CD4-positive, alpha-beta T cell treated with Interleukin-21 for 1 hour (primary cell): ENCODE measurements around the gene ZBTB20.
"Not testable (repeated sequence)": the region's sequence is repeated elsewhere in the genome, so short reads cannot be mapped to it uniquely, and the experiment has no call there.

Experiments
- DNase-seq: peaks from one replicate; pipeline ENCODE4 v3.0.0-alpha.2; 2020

Gene ZBTB20

DNA sequence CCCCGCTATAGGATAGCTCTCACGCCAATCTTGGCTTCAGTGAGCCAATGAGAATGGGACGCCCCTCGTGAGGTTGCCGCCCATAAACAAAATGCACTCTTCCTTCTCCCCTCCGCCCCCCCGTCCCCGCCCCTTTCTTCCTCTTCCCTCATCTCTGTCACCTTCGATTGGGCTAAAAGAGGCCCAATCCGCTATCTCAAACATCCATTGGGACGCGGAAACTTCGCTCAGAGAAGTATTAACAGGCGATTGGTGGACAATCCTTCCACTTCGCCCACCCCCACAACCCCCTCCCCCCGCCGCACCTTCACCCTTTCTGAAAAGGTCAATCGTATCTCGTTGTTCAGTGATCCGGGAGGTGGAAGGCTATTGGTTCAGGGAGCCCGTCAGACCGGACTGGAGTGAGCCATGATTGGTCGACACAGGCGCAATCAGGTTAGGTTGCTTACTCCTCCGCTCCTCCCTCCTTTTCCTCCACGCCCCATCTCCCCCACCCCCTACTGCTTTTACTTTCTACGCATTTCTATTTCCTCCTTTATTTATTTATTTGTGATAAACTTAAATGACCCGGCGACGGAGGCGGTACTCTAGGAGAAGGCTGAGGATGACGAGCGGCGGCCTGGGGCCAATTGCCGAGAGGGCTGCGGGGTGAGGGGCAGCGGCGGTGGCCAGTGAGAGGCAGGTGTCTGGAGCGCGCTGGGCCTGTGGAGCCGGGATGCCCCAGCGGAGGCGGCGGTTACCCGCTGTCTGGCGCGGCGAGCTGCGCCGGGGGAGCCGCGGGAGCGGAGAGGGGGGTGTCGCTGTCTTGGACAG is 447 bp upstream of the ZBTB20 start:
- peak; percentile 100 for DNase-seq

DNA sequence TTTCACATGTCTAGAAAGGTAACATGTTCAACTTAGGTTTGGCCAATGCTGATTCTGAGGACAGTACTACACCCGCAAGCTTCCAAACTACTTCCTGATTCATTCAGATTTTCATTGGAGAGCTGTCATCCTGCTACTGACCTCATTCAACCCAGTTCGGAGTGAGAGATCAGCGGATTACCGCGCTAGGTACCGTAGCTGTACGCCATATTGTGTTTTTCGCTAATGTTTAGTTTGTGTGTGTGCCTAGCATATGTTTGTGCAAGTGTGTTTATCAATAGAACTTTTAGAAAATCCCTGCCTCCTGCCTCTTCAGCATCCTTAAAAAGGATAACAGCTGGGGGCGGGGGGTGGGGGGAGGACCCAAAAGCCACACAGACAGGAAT is 1.1 kb downstream of the ZBTB20 start:
- DNase-seq = peak; percentile 74

DNA sequence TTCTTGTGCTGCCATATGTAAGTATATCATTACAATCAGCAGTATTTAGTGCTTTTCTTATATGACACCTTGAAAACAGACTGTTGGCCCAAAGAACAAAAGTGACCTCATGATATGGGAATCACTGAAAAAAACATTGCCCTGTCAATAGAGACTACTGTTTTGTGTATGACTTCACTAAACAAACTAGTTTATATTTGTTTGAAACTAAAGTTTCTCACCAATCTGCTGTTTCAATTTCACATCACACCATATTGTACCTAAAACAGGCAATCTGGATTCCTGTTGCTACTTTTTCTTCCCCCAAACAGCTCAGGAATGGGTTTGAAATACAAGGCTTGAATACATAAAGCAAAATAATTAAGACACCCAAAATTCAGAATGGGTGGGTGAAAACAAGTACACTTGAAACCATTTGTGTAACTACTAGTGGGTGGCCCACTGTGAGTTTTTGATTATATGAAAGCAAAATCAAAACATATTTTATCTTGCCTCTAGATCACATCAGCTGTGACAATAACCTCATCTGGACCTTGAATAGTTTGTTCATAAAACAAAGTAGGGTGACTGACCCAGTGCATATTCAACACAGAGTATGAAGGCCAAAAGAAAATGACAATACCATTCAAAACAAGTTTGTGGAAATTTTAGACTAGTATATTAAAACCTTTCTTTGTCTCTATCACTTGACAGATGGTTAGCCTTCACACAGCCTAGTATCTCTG is 5.9 kb downstream of the ZBTB20 start:
- no peak for DNase-seq

DNA sequence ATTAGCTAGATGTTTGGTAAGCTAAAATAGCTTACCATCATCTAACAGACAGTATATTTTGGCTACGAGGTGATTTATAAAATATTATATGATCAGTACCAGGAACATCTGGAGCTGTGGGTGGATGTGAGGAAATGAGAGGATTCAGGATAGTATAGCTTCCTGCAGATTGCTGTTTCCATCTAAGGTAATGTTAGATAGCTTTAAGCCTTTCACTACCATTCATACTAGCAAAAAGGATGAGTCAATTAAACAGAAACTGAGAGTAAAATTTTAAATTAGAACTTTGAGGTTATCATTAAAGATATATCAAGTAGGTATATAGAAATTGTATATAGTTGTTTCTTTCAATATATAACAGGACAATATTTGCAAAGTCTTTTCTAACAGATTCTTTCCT is 8.0 kb downstream of the ZBTB20 start:
- DNase-seq = no peak

DNA sequence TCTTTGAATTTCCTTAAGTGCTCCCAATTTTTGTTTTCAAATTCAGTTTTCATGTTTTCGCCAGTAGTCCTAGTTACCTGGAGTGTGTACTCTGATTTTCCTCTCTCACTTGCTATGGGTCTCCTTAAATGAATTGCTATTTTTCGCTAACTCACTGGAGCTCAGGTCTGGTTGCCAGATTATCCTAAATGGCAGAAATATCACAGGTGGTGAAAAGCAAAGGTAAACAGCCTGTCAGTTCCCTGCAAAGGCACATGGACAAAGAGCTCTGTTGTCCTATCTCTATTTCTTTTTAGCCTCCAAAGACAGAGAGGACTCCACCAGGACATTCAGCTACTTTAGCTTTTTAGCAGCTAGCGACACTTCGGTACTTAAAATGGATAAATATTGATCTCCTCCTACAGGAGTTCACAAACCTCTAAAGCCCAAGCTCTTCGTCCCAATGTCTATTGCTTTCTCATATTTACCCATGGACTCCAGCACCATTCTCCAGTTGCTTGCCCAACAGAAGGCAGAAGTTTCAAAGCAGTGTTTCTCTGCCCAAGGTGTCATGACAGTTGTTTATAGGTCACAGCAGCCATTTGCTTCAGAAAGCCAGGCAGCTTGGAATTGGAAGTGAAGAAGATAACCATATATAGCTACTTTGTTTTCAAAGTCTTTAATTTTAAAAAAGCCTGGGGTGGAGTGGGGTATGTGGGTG is 12.3 kb downstream of the ZBTB20 start:
- no peak for DNase-seq

DNA sequence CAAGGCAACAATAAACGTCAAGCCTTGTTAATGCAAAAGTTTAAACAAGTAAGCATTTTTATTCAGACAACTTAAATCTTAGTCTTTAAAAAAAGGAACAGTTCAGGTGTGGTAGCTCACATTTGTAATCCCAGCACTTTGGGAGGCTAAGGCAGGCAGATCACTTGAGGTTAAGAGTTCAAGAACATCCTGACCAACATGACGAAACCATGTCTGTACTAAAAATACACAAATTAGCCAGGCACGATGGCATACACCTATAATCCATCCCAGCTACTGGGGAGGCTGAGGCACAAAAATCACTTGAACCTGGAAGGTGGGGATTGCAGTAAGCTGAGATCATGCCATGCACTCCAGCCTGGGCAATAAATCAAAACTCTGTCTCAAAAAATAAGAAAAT is 19.9 kb downstream of the ZBTB20 start:
- no peak for DNase-seq

DNA sequence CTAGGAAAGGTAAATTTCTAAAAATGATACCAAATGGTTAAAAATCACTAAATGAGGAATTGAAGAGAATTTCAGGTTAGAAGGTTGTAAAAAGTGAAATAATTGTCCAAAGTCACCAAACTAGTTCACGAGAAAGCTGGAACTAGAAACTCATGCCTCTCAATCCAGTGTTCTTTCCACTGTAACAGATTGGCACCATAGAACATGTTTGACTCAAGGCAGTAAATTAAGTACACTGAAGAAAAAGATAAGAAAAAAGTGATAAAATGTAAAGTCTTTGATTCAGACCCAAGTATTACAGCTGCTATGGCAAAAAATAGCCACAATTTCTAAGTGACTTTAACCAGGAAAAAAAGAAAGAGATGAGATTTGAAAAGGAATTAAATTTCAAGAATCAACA is 26.5 kb downstream of the ZBTB20 start:
- no peak for DNase-seq

DNA sequence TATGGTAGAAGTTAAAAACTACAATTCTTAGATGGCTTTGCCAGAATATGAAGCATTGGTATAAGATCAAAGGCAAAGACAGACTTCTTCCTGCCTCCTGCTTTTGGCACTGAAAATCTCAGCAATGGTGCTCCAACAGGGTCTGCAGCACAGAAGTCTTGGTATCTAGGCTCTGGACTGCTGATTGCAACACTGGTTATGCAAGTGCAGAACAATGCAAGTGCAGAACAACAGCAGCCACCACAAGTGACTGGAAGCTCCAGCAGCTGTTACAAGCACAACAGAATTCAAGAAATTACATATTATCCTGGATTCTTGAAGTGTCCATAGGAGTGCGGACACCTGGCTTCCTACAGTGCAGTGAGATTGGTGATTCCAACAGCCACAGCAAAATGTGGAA is 33.7 kb downstream of the ZBTB20 start:
- DNase-seq = no peak

DNA sequence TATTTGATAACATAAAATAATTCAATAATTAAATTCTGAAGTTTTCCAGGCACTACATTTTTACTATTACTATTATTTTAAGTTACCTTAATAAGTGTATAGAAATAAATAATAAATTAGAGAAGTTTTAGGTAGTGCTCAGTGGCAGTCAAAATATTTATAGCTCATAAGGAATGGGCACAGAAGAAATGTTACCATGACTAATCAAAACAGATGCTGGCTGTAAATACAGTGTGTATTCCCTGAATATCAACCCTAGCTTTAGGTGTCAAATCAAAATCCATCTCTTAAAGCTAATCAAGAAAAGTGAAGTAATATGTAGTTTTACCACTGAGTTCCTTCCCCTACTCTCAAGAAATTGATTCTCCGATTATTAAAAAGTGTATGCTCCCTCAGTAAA is 35.5 kb downstream of the ZBTB20 start:
- no peak for DNase-seq

DNA sequence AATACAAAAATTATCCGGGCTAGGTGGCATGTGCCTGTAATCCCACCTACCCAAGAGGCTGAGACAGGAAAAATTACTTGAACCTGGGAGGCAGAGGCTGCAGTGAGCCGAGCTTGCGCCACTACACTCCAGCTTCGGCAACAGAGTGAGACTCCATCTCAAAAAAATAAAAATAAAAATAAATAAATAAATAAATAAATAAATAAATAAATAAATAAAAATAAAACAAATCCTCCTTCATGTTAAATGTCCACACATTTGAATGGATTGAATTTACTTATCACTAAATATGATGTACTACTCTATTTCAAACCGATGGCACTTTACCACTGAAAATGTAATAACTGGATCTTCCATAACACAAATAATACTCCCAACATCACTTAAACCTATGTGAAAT is 36.3 kb downstream of the ZBTB20 start:
- no peak for DNase-seq

DNA sequence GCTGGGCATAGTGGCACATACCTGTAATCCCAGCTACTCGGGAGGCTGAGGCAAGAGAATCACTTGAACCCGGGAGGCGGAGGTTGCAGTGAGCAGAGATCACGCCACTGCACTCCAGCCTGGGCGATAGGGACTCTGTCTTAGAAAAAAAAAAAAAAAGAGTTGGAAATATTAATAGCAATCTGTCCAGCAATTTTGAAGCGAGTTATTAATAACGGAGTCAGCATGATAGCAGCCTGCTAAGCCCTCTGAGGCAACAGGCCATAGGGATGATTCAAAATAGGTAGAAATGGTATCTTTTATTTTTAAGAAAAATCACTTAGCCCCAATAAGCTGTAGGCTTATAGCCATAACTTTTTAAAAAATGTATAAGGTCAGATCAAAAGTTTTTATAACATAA is 37.0 kb downstream of the ZBTB20 start:
- DNase-seq = not testable (repeated sequence)

DNA sequence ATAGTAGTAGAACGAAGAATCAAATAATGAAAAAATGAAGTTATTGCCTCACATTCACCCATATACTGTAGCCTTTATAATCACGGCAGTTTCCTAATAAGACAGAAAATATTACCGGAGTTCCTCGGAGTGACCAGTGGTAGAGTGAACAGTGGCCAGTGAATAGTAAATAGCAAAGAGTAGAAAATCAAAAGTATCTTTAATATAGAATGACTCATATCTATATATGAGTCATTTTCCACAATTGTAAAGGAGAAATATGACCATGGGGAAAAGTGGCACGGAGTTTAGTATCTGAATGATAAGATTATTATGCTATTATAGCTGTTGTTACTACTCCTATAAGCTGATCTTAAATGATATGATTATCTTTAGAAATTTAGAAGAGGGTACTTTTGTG is 38.5 kb downstream of the ZBTB20 start:
- no peak for DNase-seq

DNA sequence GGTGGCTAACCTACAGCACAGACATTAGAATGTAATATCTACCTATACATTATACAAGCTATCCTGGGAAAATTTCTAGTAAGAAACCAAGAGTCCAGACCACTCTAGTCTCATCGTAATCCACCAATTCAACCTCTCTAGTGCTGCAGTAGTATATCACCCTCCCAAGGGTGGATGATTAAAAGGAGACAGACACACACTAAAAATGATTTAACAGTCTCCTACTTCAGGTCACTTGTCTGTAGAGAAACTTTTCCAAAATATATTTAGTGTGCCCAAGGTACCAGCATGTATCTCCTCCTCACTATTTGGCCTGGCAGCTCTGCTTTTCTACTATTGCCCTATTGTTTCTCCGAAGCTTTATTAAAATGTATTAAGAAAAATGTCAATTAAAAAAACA is 45.0 kb downstream of the ZBTB20 start:
- no peak for DNase-seq

DNA sequence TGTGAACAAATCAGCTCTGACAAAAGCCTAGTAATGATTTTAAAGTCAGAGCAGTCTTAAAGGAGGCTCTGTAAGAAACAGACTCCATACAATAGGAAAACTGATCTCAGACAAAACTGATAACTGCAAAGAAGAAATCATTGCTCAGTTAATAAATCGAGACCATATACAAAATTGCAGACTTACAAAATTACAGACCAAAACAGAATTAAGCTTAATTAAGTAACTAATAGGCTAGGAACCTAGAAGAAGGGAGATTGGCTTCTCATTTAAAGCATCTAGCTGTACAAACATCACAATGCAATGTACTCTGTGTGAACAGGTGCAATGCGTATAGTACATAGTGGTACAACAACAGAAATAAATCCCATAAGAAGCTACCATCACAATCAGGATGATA is 46.3 kb downstream of the ZBTB20 start:
- DNase-seq = no peak

DNA sequence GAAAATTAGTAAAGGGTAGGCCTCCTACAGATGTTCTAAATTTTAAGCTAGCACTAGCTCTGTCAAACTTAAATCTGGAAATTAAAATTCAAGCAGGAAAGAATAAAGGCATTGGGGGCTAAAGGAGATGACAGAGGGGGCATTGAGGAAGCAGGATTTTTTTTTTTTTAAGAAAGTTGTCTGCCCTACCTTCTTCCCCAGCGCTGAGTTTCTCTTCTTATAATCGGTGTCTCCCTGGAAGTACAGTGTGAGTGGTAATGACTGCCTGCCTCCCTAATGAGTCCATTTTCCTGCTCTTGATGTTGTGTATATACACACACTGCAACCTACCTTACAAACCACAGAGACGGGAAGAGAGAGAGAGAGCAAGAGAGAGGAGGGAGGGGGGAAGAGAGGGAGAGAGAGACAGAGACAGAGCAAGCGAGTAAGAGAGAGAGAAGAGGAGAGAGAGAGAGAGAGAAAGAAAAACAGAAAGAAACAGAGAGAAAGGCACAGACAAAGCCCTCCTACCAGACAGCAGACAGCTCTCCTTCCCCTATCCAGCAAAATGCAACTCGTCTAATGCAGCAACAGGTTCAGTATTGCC is 47.0 kb downstream of the ZBTB20 start:
- DNase-seq = peak; percentile 72

DNA sequence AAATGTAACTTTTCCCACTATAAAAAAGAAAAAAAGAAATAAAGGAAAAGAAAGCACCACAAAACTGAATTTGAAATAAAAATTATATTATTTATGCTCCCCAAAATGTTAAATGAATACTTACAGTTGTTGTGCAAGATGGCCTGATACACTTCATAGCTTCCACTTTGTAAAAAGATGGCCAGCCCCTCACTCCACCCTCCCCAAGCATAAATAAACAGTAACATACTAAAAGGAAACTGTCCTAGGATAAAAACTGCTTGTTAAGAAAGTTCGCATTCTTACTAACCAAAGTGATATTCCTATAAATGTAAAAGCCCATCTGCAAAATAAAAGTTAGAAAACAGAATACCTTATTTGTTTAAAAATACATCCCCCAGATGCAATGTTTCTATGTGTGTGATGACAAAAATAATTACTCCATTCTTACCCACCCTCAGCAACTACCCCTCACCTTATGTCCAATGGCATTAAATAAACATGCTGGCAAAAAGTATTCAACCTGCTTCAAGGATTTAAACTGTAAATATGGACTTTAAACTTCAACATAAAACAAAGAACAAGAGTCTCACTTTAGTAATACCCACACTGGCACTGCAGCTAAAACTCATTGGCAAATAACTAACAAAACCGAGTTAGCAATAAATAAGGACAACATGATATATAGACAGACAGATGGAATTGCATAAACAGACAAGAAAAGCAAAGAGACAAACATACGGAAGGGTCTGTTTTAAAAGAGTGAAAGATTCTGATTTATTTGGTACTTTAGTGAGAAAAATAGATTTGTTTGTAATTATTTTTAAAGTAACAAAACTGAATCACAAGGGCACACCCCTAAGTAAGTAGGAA is 47.7 kb downstream of the ZBTB20 start:
- DNase-seq = no peak

DNA sequence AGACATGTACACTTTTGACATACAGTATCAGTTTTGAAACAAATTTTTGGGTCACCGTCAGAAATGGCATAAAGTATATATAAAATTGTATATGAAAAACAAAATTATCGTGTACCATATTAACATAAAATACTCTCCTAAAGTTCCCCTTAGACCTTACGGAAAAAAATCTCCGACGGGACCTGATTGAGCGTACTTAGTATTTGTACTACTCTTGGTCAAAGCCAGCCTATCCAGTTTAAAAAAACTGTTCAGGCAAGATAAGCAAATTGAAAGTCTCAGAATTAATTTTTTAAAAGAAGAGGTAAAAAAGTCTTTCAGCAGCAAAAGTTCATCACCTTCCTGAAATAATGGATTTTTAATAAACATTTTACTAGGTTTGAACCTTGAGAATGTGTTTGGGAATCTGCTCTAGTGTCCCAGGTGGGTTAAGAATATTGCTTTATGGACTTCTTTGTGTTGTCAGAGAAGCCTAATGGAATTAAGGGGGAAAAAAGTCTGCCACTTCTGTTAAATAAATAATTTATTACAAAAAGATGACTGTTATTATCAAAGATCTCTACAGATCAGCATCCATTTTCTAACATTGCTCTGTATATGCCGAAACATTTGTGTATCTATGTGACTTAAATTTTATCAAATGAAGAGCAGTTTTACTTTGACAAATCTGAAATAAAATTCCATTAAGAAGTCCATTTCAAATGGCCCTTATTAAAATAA is 48.6 kb downstream of the ZBTB20 start:
- no peak for DNase-seq

DNA sequence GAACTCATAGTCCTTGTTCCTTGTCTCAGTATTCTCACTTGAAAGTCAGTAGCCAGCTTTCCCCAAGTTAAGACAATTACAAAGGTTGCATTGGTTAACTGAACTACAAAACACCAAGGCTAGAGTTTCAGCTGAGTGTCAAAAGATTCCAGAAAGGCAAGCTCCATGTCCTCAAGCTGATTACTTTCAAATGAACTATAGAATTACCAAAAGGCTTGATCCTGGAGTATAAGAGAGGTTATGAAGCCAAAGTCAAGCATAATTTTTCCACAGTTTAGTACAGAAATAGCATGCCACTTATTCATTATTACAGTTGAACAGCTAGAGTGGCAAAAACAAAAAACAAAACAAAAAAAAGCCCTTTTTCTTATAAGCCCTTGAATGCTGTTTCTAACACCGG is 51.9 kb downstream of the ZBTB20 start:
- no peak for DNase-seq

DNA sequence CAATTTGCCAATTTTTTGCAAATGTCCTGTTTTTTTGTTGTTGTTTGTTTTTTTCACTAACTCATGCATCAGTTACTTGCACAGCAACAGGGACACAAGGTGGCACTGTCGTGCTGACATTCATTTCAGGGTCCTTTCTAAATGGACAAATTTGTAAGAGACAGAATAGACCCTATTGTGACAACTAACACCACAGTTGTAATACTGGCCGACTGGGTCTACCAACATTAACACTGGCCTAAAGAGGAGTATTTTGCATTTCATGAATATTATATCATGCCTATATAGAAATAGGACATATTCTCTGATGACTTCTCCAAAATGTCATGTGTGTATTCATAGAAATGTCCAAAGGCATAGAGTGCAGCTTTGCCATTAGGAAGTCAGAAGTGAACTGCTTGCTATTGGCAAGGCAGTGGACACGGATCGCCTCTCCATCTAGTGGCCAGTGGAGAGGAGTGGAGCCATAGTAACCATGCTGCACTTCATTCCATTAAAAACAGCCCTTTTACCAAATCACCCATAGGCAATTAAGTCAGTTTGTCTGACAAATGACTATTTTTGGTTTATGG is 54.8 kb downstream of the ZBTB20 start:
- peak; percentile 64 for DNase-seq

DNA sequence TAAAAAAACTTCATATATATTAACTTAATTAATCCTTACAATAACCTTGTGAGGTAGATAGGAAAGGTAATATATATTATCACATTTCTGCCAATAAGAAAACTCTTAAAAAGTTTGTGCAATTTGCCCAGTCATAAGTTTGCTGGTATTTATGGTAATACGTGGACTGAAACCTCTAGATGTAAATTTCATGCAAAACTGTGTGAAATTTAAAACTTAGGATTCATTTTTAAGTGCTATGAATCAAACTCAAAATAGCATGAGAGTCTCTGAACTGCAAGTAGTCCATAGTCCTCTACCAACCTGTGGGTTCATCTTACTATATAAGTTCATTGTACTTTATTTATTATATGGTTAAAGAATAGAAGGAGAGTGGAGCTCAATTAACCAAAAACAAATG is 56.4 kb downstream of the ZBTB20 start:
- no peak for DNase-seq

DNA sequence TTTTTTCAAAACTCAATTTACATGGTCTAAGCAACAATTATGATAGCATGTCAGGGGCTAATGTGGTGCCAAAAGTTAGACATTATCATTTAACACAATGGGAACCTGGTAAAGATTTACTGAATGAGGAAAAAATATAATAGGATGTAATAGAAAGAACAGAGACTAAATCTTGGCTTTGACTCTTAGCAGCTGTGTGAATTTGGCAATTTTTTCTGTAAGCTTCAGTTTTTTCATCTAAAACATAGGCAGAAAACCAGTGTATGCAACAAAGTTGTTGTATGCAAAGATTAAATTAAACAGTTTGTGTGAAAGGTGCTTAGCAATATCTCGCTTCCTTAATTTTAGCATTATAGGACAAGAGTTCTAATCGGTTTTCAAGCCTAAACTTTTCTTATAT is 57.6 kb downstream of the ZBTB20 start:
- no peak for DNase-seq

DNA sequence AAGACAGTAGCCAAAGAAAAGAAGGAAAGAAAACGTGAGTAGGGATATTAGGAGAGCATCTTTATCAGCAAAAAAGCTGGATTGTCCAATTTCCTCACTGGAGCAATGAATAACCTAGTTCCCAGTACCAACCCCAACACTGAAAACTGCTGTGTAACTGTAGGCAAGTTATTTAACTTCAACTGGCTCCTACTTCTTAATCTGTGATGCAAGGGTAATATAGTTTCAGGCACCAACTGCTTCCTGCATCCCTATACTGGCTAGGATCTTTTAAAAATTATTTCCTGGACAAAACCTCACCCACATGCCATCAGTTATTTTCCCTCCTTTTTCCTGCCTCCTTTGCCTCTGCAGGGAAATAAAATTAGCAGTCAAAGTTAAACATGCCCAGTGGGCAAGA is 59.6 kb downstream of the ZBTB20 start:
- no peak for DNase-seq
